GM12873 (cell line): Measurements from ENCODE around the gene DQX1.

Experiments used
- TF ChIP-seq, protein P1 (sequence below): IDR thresholded peaks from 2 replicates; pipeline ENCODE4 v1.5.1; 2012; ENCODE audit warnings: low read depth, mild to moderate bottlenecking, moderate library complexity, low read length, control low read depth; ENCODE audit not compliant: insufficient read depth; ENCODE audit errors: missing control alignments

The DQX1 gene

DNA sequence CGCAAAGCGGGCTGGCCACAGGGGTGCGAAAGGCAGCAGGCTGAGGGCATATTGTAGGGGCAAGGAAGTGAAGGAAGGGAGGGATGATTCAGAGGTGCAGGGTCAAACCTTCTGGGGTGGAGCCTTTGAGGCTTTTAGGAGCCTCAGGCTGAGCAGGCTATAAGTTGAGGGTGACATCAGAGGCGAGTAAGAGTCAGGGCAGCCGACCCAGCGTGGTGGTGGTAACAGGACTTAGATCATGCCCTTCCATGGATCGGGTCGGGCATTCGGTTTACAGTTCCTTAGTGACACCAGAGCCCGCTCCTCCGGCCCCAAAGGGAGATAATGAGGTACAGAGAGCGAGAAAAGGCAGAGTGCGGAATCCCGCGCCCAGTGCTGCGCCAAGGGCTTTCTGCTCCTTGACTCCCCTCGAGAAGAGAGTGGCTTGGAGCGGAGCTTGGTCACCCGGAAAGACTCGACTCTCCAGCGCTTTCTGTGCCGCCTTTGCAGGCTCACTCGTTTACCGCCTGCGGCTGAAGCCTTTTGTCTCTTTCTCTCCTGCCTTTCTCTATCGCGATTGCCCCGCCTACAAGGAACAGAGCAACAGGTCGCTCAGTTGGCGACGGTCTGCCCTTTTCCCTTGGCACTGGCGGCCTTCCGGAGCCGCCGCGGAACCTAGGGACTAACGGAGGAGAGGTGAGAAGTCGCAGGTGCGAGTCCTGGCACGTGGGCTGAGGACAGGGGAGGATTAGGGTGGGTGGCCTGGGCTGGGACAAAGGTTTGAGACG, 27.3 kb downstream of the DQX1 start:
- TF ChIP-seq, protein P1, sequence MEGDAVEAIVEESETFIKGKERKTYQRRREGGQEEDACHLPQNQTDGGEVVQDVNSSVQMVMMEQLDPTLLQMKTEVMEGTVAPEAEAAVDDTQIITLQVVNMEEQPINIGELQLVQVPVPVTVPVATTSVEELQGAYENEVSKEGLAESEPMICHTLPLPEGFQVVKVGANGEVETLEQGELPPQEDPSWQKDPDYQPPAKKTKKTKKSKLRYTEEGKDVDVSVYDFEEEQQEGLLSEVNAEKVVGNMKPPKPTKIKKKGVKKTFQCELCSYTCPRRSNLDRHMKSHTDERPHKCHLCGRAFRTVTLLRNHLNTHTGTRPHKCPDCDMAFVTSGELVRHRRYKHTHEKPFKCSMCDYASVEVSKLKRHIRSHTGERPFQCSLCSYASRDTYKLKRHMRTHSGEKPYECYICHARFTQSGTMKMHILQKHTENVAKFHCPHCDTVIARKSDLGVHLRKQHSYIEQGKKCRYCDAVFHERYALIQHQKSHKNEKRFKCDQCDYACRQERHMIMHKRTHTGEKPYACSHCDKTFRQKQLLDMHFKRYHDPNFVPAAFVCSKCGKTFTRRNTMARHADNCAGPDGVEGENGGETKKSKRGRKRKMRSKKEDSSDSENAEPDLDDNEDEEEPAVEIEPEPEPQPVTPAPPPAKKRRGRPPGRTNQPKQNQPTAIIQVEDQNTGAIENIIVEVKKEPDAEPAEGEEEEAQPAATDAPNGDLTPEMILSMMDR, result no peak

DNA sequence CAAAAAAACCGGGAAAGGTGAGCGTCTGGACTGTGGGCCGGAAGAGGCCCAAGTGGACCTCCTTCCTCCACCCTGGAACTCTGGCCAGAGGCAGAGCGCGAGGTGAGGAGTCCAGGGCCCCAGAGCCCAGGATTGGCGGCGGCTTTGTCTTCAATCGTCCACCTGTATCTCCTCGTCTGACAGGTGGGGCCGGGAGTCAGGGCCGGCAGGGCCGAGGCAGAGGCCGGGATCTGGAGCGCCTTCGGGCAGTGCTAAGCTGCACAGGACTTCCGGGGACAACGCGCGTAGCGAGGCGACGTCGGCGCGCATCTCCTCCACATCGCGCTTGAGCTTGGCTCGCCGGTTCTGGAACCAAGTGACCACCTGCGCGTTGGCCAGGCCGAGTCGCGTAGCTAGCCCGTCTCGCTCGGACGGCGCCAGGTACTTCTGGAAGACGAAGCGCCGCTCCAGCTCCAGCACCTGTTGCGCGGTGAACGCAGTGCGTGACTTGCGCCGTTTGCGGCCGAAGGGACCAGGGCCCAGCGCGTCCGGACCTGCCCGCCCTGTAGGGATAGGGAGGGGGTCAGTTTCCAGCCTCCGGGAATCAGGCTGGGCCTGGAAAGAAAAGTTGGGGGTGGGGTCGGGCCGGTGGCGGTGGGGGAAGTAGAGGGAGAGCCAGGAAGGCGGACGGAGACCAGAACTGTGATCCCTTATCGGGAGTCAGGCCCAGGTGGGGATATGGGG, 28.1 kb downstream of the DQX1 start:
- TF ChIP-seq, protein P1, result no peak

DNA sequence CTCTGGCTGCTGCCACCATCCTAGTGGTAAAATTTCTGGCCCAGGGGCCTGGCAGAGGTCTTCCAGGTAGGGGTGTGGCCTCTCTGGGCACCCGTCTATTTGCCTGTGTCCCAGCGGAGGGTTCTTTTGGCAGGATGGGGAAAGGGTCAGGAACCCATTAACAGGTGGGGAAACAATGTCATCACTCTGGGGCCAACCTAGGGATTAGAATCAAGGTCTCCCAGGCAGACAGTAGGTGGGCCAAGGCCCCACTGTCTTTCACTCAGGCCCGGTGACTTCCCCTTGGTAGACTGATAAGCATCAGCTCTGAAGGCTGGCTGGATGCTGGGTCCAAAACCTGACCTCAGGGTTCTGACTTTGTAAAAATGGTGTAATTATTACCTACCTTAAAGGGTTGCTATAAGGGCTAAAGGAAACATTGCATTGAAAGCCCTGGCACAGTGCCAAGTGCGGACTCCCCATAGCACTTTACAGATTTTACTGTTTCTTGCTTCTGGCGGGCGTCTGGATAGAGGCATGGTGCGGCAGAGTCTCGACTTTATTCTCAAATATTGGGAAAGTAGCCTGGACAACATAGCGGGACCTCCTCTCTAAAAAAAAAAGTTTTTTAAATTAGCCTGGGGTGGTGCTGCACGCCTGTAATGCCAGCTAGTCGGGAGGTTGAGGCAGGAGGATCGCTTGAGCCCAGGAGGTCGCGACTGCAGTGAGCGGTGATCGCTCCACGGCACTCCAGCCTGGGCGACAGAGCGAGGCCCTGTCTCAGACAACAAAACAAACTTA, 28.8 kb downstream of the DQX1 start:
- TF ChIP-seq, protein P1, result no peak

DNA sequence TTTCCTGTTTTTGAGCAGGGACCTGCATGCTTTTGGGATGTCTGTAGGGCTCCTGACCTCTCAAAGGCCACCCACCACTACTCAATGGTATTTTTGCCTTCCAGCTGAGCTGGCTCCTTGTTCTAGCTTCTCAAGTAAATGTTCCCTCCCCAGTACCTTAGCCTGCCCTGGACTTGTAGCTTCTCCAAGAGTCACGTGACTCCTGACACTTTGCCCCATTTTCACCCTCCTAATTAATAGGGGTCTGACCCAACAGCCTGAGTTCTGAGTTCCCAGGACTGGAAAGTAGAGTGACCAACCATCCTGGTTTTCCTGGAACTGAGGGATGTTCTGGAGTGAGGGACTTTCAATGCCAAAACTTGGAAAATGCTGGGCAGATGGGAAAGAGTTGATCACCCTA, 30.6 kb downstream of the DQX1 start:
- TF ChIP-seq, protein P1, result no peak

DNA sequence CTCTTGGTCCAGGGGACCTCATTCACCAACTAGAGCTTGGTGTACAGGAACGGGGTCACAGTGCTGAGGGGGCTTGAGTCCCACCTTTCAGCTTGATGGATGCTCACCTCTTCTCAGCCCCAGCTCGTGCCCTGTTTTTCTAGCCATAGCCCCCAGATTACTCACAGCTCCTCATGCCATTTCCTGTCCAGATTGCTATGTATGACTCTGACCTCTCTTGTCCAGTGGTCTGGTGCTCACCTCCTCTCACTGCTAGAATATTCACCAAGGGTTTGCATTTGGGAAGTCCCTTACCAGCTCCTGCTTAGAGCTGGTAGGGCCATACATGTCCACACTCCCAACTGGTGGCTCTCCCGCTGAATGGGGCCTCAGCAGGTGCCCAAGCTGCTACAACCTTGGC, 32.5 kb downstream of the DQX1 start:
- TF ChIP-seq, protein P1, result no peak

DNA sequence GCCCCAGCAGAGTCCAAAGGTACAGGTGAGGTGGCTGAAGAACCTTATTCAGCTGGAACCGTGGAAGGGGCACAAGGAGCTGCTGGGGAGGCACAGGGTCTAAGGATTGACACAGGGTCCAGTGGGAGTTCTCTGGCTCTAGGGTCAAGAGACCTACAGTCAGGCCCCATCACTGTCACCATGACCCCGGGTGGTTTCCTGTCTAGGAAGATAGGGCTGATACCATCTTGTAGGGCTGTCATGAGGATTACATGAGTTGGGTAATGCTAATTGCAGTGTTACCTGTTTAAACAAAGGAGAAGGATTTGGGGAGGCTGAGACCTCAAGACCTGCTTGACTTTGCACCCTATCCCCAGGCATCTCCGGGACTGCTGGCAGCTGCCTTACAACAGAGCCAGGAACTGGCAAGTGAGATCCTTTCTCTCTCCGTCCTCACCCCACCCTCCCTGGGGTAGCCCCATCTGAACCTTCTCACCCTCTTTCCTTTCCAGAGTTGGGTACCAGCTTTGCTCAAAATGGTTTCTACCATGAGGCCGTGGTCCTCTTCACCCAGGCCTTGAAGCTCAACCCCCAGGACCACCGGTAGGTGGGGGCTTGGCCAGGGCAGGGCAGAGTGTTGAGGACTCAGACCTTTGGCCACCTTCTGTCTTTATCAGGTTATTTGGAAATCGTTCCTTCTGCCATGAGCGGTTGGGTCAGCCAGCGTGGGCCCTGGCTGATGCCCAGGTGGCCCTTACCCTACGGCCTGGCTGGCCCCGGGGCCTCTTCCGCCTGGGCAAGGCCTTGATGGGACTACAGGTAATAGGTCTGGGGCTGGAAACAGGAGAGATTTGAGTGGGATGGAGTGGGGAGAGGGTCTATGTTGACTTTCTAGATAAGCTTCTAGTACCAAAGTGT, 34.1 kb downstream of the DQX1 start:
- TF ChIP-seq, protein P1, result no peak
